Lower leg skin (tissue), 3 donors: Measurements from ENCODE around the gene BTN2A1.
"Not testable (repeated sequence)": the region's sequence is repeated elsewhere in the genome, so short reads cannot be mapped to it uniquely, and the experiment has no call there.

Source experiments
- CTCF ChIP-seq, 3 donors: fragments of 450-650 bp; IDR thresholded peaks; one replicate each; pipeline ENCODE4 v1.5.1; 2016; ENCODE audit warnings: antibody characterized with exemption in 3 of 3, mild to moderate bottlenecking in 3 of 3, moderate library complexity in 2 of 3
- POLR2A ChIP-seq, 2 donors: fragments of 450-650 bp; IDR thresholded peaks; one replicate each; pipeline ENCODE4 v1.6.1; 2016 to 2017; ENCODE audit warnings: antibody characterized with exemption in 2 of 2, mild to moderate bottlenecking in 1 of 2, moderate library complexity in 1 of 2

- TF ChIP-seq CTCF, POLR2A (IDR thresholded peaks at IDR 0.05): not testable (repeated sequence)
Observed at GRCh38 chr6:26461353-26461752, 3.6 kb downstream of the BTN2A1 start.
